MCF 10A (cell line): ENCODE data around the gene KIRREL3. TPM values are rescaled to one million over a fixed set of nuclear protein-coding genes. Genes with fewer than 3 reads are reported as not detected.

ENCODE experiments used
- BruUV-seq: library from RNA; stranded (reverse); fragments of 400-500 nt; replicated peaks from 2 replicates; lab custom pipeline; 2021; lab: Mats Ljungman, UMichigan
- CTCF ChIA-PET: fragments of 300-600 bp; sonication (Branson Sonifier 250); formaldehyde crosslinking; extraction: SDS; loops from one replicate; lab custom pipeline; 2021; ENCODE audit warnings: antibody characterized with exemption, inconsistent platforms; lab: Yijun Ruan, JAX
- POLR2A ChIA-PET: fragments of 300-600, 350-650 bp; sonication (Branson Sonifier 250); formaldehyde crosslinking; extraction: SDS; loops from one replicate; lab custom pipeline; 2020; ENCODE audit warnings: antibody characterized with exemption, inconsistent platforms; lab: Yijun Ruan, JAX
- DNase-seq: peaks from one replicate; pipeline ENCODE4 v3.0.0-alpha.2; 2018; ENCODE audit not compliant: unreplicated experiment
- H3K27ac Mint-ChIP-seq: one replicate; pipeline ENCODE4 v1.8.0; 2022; ENCODE audit warnings: mild to moderate bottlenecking, low read depth, mixed read lengths; ENCODE audit not compliant: unreplicated experiment
- H3K27me3 Mint-ChIP-seq: one replicate; pipeline ENCODE4 v1.8.0; 2022; ENCODE audit warnings: mixed read lengths; ENCODE audit not compliant: insufficient read depth, unreplicated experiment
- H3K36me3 Mint-ChIP-seq: one replicate; pipeline ENCODE4 v1.8.0; 2022; ENCODE audit warnings: mild to moderate bottlenecking, moderate library complexity, mixed read lengths; ENCODE audit not compliant: insufficient read depth, unreplicated experiment
- H3K4me1 Mint-ChIP-seq: one replicate; pipeline ENCODE4 v1.8.0; 2022; ENCODE audit warnings: mixed read lengths; ENCODE audit not compliant: insufficient read depth, unreplicated experiment
- H3K4me3 Mint-ChIP-seq: one replicate; pipeline ENCODE4 v1.8.0; 2022; ENCODE audit warnings: mild to moderate bottlenecking, moderate library complexity, mixed read lengths; ENCODE audit not compliant: unreplicated experiment
- H3K9me3 Mint-ChIP-seq: one replicate; pipeline ENCODE4 v1.8.0; 2022; ENCODE audit warnings: mixed read lengths; ENCODE audit not compliant: unreplicated experiment
- CTCF ChIP-seq: fragments of 200-600 bp; IDR thresholded peaks from one replicate; pipeline ENCODE4 v1.8.0; 2022; ENCODE audit warnings: antibody characterized with exemption, mild to moderate bottlenecking; ENCODE audit not compliant: unreplicated experiment
- intact Hi-C: fragments of 100-400 bp; cut with micrococcal nuclease; formaldehyde crosslinking; loops from 2 replicates; pipeline ENCODE4 v1.14.1; 2022
- total RNA-seq: library from RNA; stranded (reverse); gene quantifications from 2 replicates; pipeline ENCODE4 v1.2.3, GENCODE V29; 2022

The KIRREL3 gene
- total RNA-seq, 1 experiment from 2014 or later = not detected

- Mint-ChIP-seq H3K27ac (no peak overlapping the region), H3K4me3 (no peak overlapping the region), H3K4me1 (peaks cover 9% of the 10 kb centered on the region), H3K36me3 (no peaks in the 10 kb centered on the region), H3K9me3 (no peaks in the 10 kb centered on the region), H3K27me3 (no peaks in the 10 kb centered on the region)
- no TSS peak for BruUV-seq
- no peak for TF ChIP-seq CTCF
- POLR2A ChIA-PET = interaction anchor here (0.6 kb wide), 1 partner anchor 92 kb away, joined by 3 read pairs; no protein-coding TSS in a partner anchor
- CTCF ChIA-PET = interaction anchor here (0.6 to 1.2 kb wide), 2 partner anchors 31 to 1408 kb away, joined by 4 to 5 read pairs; no protein-coding TSS in a partner anchor
- DNase-seq = no peak
- intact Hi-C loops = no loop called here
Observed at GRCh38 chr11:126638648-126639047, 361.9 kb downstream of the KIRREL3 start.

- Mint-ChIP-seq H3K4me3 (no peak overlapping the region), H3K9me3 (no peaks in the 10 kb centered on the region), H3K27ac (no peak overlapping the region), H3K36me3 (no peaks in the 10 kb centered on the region), H3K27me3 (no peaks in the 10 kb centered on the region), H3K4me1 (peaks cover 9% of the 10 kb centered on the region)
- no peak for TF ChIP-seq CTCF
- no peak for DNase-seq
- BruUV-seq = no TSS peak
- POLR2A ChIA-PET = interaction anchor here (0.6 kb wide), 1 partner anchor 1321 kb away, joined by 3 read pairs; no protein-coding TSS in a partner anchor
- intact Hi-C loops = no loop called here
- CTCF ChIA-PET = no interaction called here
Observed at GRCh38 chr11:126637795-126638175, 362.8 kb downstream of the KIRREL3 start.

DNA sequence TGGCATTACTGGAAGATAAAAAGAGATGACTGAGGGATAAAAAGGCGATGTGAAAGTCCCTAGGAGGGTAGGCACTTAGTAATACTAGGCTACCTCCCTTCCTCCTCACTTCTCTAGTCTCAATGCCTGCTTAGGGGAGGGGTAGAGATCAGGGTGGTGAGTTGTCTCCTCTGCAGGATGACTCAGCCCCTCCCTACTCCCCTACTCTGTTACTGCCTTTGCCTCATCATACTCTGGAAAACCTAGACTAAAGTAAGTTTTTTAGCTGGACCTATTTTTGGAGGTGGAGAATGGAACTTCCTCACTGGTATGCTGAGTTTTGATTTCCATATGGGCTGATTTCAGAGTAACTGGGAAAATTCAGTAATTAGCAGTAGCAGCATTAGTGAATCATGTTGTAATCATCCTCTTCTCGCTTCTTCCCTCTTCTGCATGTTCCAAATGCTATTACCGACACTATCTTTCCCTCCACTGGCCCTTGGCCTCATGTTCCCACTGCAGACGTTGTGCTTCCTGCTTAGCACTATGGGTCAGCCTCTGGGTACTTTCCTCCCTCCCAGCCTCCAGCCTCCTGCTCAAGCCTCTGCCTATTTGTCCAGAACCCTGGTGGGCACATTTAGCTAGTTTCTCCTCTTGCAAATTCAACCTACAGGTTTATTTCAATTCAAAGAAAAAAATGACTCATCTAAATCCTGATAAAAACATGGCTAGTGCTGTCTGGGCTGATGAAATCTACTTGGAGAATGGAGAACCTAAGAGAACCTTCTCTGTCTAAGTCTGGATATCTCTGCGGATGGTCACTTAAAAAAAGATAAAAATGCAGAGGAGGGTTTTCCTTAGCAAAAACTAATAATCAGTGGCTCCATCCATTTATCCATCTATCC, 363.4 kb downstream of the KIRREL3 start:
- no peak for DNase-seq
- CTCF ChIA-PET = no interaction called here
- TF ChIP-seq CTCF = no peak
- no TSS peak for BruUV-seq
- H3K36me3 Mint-ChIP-seq = no peaks in the 10 kb centered on the region
- no peaks in the 10 kb centered on the region for H3K27me3 Mint-ChIP-seq
- POLR2A ChIA-PET = interaction anchor here (0.6 kb wide), 1 partner anchor 1322 kb away, joined by 3 read pairs; no protein-coding TSS in a partner anchor
- H3K9me3 Mint-ChIP-seq = no peaks in the 10 kb centered on the region
- H3K27ac Mint-ChIP-seq = no peak overlapping the region
- peaks cover 9% of the 10 kb centered on the region for H3K4me1 Mint-ChIP-seq
- no peak overlapping the region for H3K4me3 Mint-ChIP-seq
- intact Hi-C loops = no loop called here

DNA sequence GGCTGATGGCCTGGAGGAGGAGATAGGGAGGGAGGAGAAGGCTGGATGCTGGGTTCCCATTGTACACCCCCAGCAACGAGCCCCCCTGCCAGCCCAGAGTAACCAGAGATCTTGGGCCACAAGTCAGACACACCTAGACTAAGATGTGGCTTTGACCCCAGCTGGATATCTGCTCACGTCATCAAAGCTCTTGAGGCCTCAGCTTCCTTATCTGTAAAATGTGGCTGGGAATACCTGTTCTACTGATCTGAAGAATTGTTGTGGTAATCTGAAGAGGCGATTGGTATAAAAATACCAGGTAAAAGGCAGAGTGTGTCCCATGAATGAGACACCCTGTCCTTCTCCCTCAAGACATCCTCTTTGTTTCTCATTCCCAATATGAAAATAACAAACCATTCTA, 365.1 kb downstream of the KIRREL3 start:
- DNase-seq = no peak
- no peak for TF ChIP-seq CTCF
- intact Hi-C loops = no loop called here
- Mint-ChIP-seq H3K4me1 (peaks cover 9% of the 10 kb centered on the region), H3K36me3 (no peaks in the 10 kb centered on the region), H3K4me3 (no peak overlapping the region), H3K27ac (no peak overlapping the region), H3K9me3 (no peaks in the 10 kb centered on the region), H3K27me3 (no peaks in the 10 kb centered on the region)
- CTCF ChIA-PET = interaction anchor here (0.8 kb wide), 1 partner anchor 29 kb away, joined by 3 read pairs; no protein-coding TSS in a partner anchor
- POLR2A ChIA-PET = no interaction called here
- no TSS peak for BruUV-seq
